ENCODE results near the gene FCMR. TPM values are rescaled to one million over a fixed set of nuclear protein-coding genes. Genes with fewer than 3 reads are reported as not detected.

Gene FCMR
- total RNA-seq, 1 donor from 2014 or later: 0.25 TPM

Other genes starting within 250 kb of the FCMR start
- 7.9 TPM for gene MAPKAPK2, start 237.0 kb downstream of the FCMR start, total RNA-seq
- gene IL19, start 151.2 kb downstream of the FCMR start, total RNA-seq: not detected
- gene IL10, start 149.4 kb downstream of the FCMR start, total RNA-seq: not detected
- gene IL20, start 56.3 kb downstream of the FCMR start, total RNA-seq: not detected
- gene IL24, start 24.5 kb downstream of the FCMR start, total RNA-seq: not detected
- under 0.01 TPM for gene PIGR, start 24.5 kb upstream of the FCMR start, total RNA-seq
- gene FCAMR, start 48.5 kb upstream of the FCMR start, total RNA-seq: not detected
- gene C1orf116, start 110.8 kb upstream of the FCMR start, total RNA-seq: under 0.01 TPM
- 14.8 TPM for gene YOD1, start 129.3 kb upstream of the FCMR start, total RNA-seq
- 6.4 TPM for gene PFKFB2, start 131.3 kb upstream of the FCMR start, total RNA-seq
- not detected for gene C4BPB, start 166.9 kb upstream of the FCMR start, total RNA-seq
- gene C4BPA, start 182.3 kb upstream of the FCMR start, total RNA-seq: not detected

Data from temporal lobe (tissue), 1 donor.